Uterus (tissue), 2 donors: ENCODE results near the gene SAMD3.

ENCODE experiments used
- POLR2A ChIP-seq, 2 donors: fragments of 450-650 bp; IDR thresholded peaks; one replicate each; pipeline ENCODE4 v1.6.1; 2016; ENCODE audit warnings: antibody characterized with exemption in 2 of 2, mild to moderate bottlenecking in 1 of 2, moderate library complexity in 1 of 2
- TF ChIP-seq, protein P1 (sequence below), 4 experiments: fragments of 200-600 bp in 2 of 4; fragments of 450-650 bp in 2 of 4; sonication (generic) in 2 of 4; IDR thresholded peaks; one replicate each; pipeline ENCODE4 v1.5.1; 2016 to 2019; ENCODE audit warnings: antibody characterized with exemption in 4 of 4, mild to moderate bottlenecking in 2 of 4, moderate library complexity in 1 of 4

- TF ChIP-seq, protein P1, sequence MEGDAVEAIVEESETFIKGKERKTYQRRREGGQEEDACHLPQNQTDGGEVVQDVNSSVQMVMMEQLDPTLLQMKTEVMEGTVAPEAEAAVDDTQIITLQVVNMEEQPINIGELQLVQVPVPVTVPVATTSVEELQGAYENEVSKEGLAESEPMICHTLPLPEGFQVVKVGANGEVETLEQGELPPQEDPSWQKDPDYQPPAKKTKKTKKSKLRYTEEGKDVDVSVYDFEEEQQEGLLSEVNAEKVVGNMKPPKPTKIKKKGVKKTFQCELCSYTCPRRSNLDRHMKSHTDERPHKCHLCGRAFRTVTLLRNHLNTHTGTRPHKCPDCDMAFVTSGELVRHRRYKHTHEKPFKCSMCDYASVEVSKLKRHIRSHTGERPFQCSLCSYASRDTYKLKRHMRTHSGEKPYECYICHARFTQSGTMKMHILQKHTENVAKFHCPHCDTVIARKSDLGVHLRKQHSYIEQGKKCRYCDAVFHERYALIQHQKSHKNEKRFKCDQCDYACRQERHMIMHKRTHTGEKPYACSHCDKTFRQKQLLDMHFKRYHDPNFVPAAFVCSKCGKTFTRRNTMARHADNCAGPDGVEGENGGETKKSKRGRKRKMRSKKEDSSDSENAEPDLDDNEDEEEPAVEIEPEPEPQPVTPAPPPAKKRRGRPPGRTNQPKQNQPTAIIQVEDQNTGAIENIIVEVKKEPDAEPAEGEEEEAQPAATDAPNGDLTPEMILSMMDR (IDR thresholded peaks at IDR 0.05) = no peak
- TF ChIP-seq POLR2A (IDR thresholded peaks at IDR 0.05) = no peak
These were observed 74.6 kb downstream of the SAMD3 start for GRCh38 chr6:130148181-130148580.
